H1 (cell line): ENCODE data around the gene ZNF223. TPM values are rescaled to one million over a fixed set of nuclear protein-coding genes. Genes with fewer than 3 reads are reported as not detected.

Experiments used
- CTCF ChIA-PET: fragments of 300-600 bp; sonication (Branson Sonifier 250); formaldehyde crosslinking; loops from one replicate; lab custom pipeline; 2021; ENCODE audit not compliant: partially characterized antibody; lab: Charles Lee
- POLR2A ChIA-PET: fragments of 300-600 bp; sonication (Branson Sonifier 250); formaldehyde crosslinking; loops from one replicate; lab custom pipeline; 2021; ENCODE audit warnings: inconsistent platforms; ENCODE audit not compliant: partially characterized antibody; lab: Charles Lee
- DNase-seq, 2 experiments: peaks; one replicate each; pipeline versions ENCODE4 v3.0.0 to v3.0.0-alpha.2; 2010 to 2022; ENCODE audit warnings: low spot score in 2 of 2, low read depth in 1 of 2, mixed read lengths in 1 of 2
- FAIRE-seq: peaks from 2 replicates; lab custom pipeline; 2011; peaks lifted over from hg19 to GRCh38; lab: Jason Lieb, UNC
- H2AFZ ChIP-seq: 2 replicates; pipeline ENCODE4 v1.8.1; 2012; ENCODE audit warnings: low read length, inconsistent platforms
- H2AK5ac ChIP-seq: 2 replicates; pipeline ENCODE4 v1.6.1; 2013; ENCODE audit warnings: low read depth, low read length
- H2BK120ac ChIP-seq: replicated peaks from 2 replicates; pipeline ENCODE3; 2013; ENCODE audit warnings: low read depth, low read length, inconsistent platforms
- H2BK12ac ChIP-seq: 2 replicates; pipeline ENCODE4 v1.6.1; 2013; ENCODE audit warnings: low read depth, low read length
- H2BK15ac ChIP-seq: 2 replicates; pipeline ENCODE4 v1.6.1; 2013; ENCODE audit warnings: low read length
- H2BK20ac ChIP-seq: 2 replicates; pipeline ENCODE4 v1.6.1; 2013; ENCODE audit warnings: low read length
- H2BK5ac ChIP-seq: 2 replicates; pipeline ENCODE4 v1.6.1; 2013; ENCODE audit warnings: low read depth, low read length
- H3K14ac ChIP-seq: 2 replicates; pipeline ENCODE4 v1.6.1; 2013; ENCODE audit warnings: inconsistent platforms; ENCODE audit not compliant: insufficient read length
- H3K18ac ChIP-seq: 2 replicates; pipeline ENCODE4 v1.6.1; 2013; ENCODE audit warnings: low read length; ENCODE audit errors: extremely low read depth
- H3K23ac ChIP-seq: 2 replicates; pipeline ENCODE4 v1.6.1; 2013; ENCODE audit warnings: inconsistent platforms; ENCODE audit not compliant: insufficient read length
- H3K23me2 ChIP-seq: 2 replicates; pipeline ENCODE4 v1.6.1; 2013; ENCODE audit warnings: low read depth, low read length
- H3K27ac ChIP-seq: 2 replicates; pipeline ENCODE4 v1.6.1; 2011; ENCODE audit warnings: low read depth, low read length, inconsistent platforms
- H3K27me3 ChIP-seq, 4 experiments: replicated peaks in 1 of 4; 1 replicate in 1 of 4; 2 replicates in 3 of 4; pipeline versions ENCODE4 v1.6.1 to v1.8.1; 2011 to 2013; ENCODE audit warnings: low read length in 3 of 4, mild to moderate bottlenecking in 3 of 4, inconsistent platforms in 2 of 4, mixed read lengths in 2 of 4, moderate library complexity in 1 of 4; ENCODE audit not compliant: control insufficient read depth in 3 of 4, insufficient read depth in 3 of 4; ENCODE audit errors: extremely low read depth in 1 of 4
- H3K36me3 ChIP-seq, 4 experiments: 2 replicates each; pipeline versions ENCODE4 v1.6.1 to v1.8.1; 2011 to 2013; ENCODE audit warnings: mild to moderate bottlenecking in 4 of 4, low read length in 3 of 4, moderate library complexity in 2 of 4, control low read depth in 1 of 4, inconsistent platforms in 1 of 4; ENCODE audit not compliant: insufficient read depth in 4 of 4, control insufficient read depth in 2 of 4
- H3K4ac ChIP-seq: replicated peaks from 2 replicates; pipeline ENCODE3; 2013; ENCODE audit warnings: low read length, low read depth, mixed read lengths, inconsistent platforms; ENCODE audit not compliant: insufficient read length
- H3K4me1 ChIP-seq, 4 experiments: replicated peaks in 1 of 4; 1 replicate in 1 of 4; 2 replicates in 3 of 4; pipeline versions ENCODE4 v1.6.1 to v1.8.1; 2011 to 2013; ENCODE audit warnings: low read length in 3 of 4, inconsistent platforms in 2 of 4, mixed read lengths in 1 of 4; ENCODE audit not compliant: insufficient read depth in 4 of 4, control insufficient read depth in 3 of 4
- H3K4me2 ChIP-seq, 2 experiments: 2 replicates each; pipeline versions ENCODE4 v1.6.1 to v1.8.1; 2011 to 2013; ENCODE audit warnings: low read depth in 2 of 2, low read length in 2 of 2, control low read depth in 1 of 2, inconsistent platforms in 1 of 2, mild to moderate bottlenecking in 1 of 2; ENCODE audit not compliant: insufficient read depth in 1 of 2
- H3K4me3 ChIP-seq, 4 experiments: fragments of 200-600, 300-600 bp in 1 of 4; sonication (generic), shearing (Covaris generic), sonication (Bioruptor Twin) in 1 of 4; 2 replicates each; pipeline versions ENCODE4 v1.5.1 to v1.8.1; 2011 to 2016; ENCODE audit warnings: low read length in 4 of 4, low read depth in 3 of 4, control low read depth in 2 of 4, inconsistent platforms in 2 of 4, mild to moderate bottlenecking in 2 of 4, mixed read lengths in 1 of 4, moderate library complexity in 1 of 4; ENCODE audit not compliant: insufficient read depth in 2 of 4; ENCODE audit errors: extremely low read depth in 1 of 4
- H3K56ac ChIP-seq: replicated peaks from 2 replicates; pipeline ENCODE3; 2013; ENCODE audit warnings: low read depth, mild to moderate bottlenecking, mixed read lengths, low read length, inconsistent platforms; ENCODE audit not compliant: insufficient read length
- H3K79me1 ChIP-seq: 2 replicates; pipeline ENCODE4 v1.6.1; 2013; ENCODE audit warnings: low read depth, low read length, control low read depth
- H3K79me2 ChIP-seq, 2 experiments: 2 replicates each; pipeline versions ENCODE4 v1.6.1 to v1.8.1; 2012 to 2013; ENCODE audit warnings: low read length in 2 of 2, mild to moderate bottlenecking in 2 of 2, inconsistent platforms in 1 of 2; ENCODE audit not compliant: insufficient read depth in 2 of 2, control insufficient read depth in 1 of 2
- H3K9ac ChIP-seq, 4 experiments: replicated peaks in 1 of 4; 1 replicate in 1 of 4; 2 replicates in 3 of 4; pipeline versions ENCODE4 v1.6.1 to v1.8.1; 2011 to 2013; ENCODE audit warnings: low read depth in 3 of 4, low read length in 3 of 4, control low read depth in 2 of 4, mild to moderate bottlenecking in 2 of 4, moderate library complexity in 2 of 4, inconsistent platforms in 1 of 4; ENCODE audit errors: extremely low read depth in 1 of 4
- H3K9me3 ChIP-seq, 2 experiments: 2 replicates each; pipeline versions ENCODE4 v1.6.1 to v1.8.1; 2012 to 2013; ENCODE audit warnings: mild to moderate bottlenecking in 2 of 2, moderate library complexity in 2 of 2, control low read depth in 1 of 2, inconsistent platforms in 1 of 2, low read depth in 1 of 2, low read length in 1 of 2, mixed read lengths in 1 of 2; ENCODE audit not compliant: insufficient read depth in 2 of 2
- H4K20me1 ChIP-seq, 2 experiments: replicated peaks in 1 of 2; 2 replicates each; pipeline versions ENCODE3 to v1.8.1; 2011 to 2013; ENCODE audit warnings: inconsistent platforms in 2 of 2, low read length in 2 of 2, mild to moderate bottlenecking in 1 of 2; ENCODE audit not compliant: insufficient read depth in 2 of 2, control insufficient read depth in 1 of 2
- H4K5ac ChIP-seq: 2 replicates; pipeline ENCODE4 v1.6.1; 2013; ENCODE audit warnings: low read length, low read depth, mixed read lengths, inconsistent platforms; ENCODE audit not compliant: insufficient read length
- H4K8ac ChIP-seq: 2 replicates; pipeline ENCODE4 v1.8.0; 2013; ENCODE audit warnings: mild to moderate bottlenecking, moderate library complexity, low read length, inconsistent platforms; ENCODE audit not compliant: insufficient read depth; ENCODE audit errors: extremely low read depth
- H4K91ac ChIP-seq: replicated peaks from 2 replicates; pipeline ENCODE3; 2013; ENCODE audit warnings: low read length, mixed read lengths, inconsistent platforms; ENCODE audit not compliant: insufficient read length
- CTCF ChIP-seq, 3 experiments: IDR thresholded peaks; 1 replicate in 2 of 3; 2 replicates in 1 of 3; pipeline versions ENCODE4 v1.5.1 to v1.6.1; 2011; ENCODE audit warnings: low read length in 3 of 3, mild to moderate bottlenecking in 3 of 3, inconsistent platforms in 2 of 3, low read depth in 1 of 3, moderate library complexity in 1 of 3; ENCODE audit not compliant: insufficient read depth in 1 of 3; ENCODE audit errors: control extremely low read depth in 1 of 3
- KDM1A ChIP-seq: fragments of 200-600, 300-600 bp; sonication (generic); IDR thresholded peaks from 2 replicates; pipeline ENCODE4 v1.7.1; 2016; ENCODE audit warnings: mild to moderate bottlenecking, low read length, borderline replicate concordance
- MAX ChIP-seq: IDR thresholded peaks from 2 replicates; pipeline ENCODE4 v1.6.1; 2012; ENCODE audit warnings: inconsistent platforms
- NRF1 ChIP-seq: IDR thresholded peaks from 2 replicates; pipeline ENCODE4 v1.6.1; 2011; ENCODE audit warnings: mild to moderate bottlenecking, low read depth, low read length, improper control_type of control experiment
- POLR2A ChIP-seq, 2 experiments: IDR thresholded peaks; 1 replicate in 1 of 2; 2 replicates in 1 of 2; pipeline ENCODE4 v1.6.1; 2011; ENCODE audit warnings: low read depth in 2 of 2, low read length in 2 of 2, mild to moderate bottlenecking in 2 of 2; ENCODE audit errors: control extremely low read depth in 1 of 2
- POU5F1 ChIP-seq: IDR thresholded peaks from 2 replicates; pipeline ENCODE4 v1.6.1; 2011; ENCODE audit warnings: low read depth, mild to moderate bottlenecking, low read length, moderate library complexity
- SIX5 ChIP-seq: IDR thresholded peaks from 2 replicates; pipeline ENCODE4 v1.6.1; 2011; ENCODE audit warnings: mild to moderate bottlenecking, low read depth, low read length
- SUZ12 ChIP-seq: fragments of 200-600 bp; sonication (generic); IDR thresholded peaks from 2 replicates; pipeline ENCODE4 v1.6.1; 2012; ENCODE audit warnings: mild to moderate bottlenecking, inconsistent platforms, low read length, moderate library complexity, mixed read lengths
- TAF7 ChIP-seq: optimal IDR thresholded peaks from 2 replicates; pipeline ENCODE3; 2011; ENCODE audit warnings: low read depth, mild to moderate bottlenecking, inconsistent platforms, low read length, moderate library complexity, borderline replicate concordance
- WGBS, 2 experiments: shearing (Covaris generic) in 1 of 2; methylation state at CpG; one replicate each; pipeline versions ENCODE4 v1.1.6 to v1.1.7; 2013 to 2015; ENCODE audit warnings: low lambda C conversion rate in 2 of 2, mixed read lengths in 2 of 2, inconsistent platforms in 1 of 2, low coverage in 1 of 2, missing lambda C conversion rate in 1 of 2; ENCODE audit not compliant: insufficient replicate concordance in 2 of 2, insufficient coverage in 1 of 2, insufficient read length in 1 of 2; ENCODE audit errors: extremely low coverage in 1 of 2, missing lambda C conversion rate in 1 of 2; 5-methylcytosine and 5-hydroxymethylcytosine counted together
- polyA plus RNA-seq, 7 experiments: library from polyadenylated mRNA; depleted of rRNA in 3 of 7; stranded (reverse) in 5 of 7; unstranded in 2 of 7; fragments of >200 nt in 5 of 7; fragments of 200-250 nt in 2 of 7; gene quantifications; 1 replicate in 5 of 7; 2 replicates in 1 of 7; 4 replicates in 1 of 7; pipeline versions ENCODE4 v1.2.1 to v1.2.3, GENCODE V29; 2011 to 2013; ENCODE audit warnings: missing spikeins in 2 of 7, mixed read lengths in 2 of 7
- total RNA-seq: library from RNA; stranded (reverse); fragmentation: NEBNext Ultra II Directional; extraction: Animal tissue kit (Norgen Biotek cat#: 25700); gene quantifications from 2 replicates; pipeline ENCODE4 v1.2.1, GENCODE V29; 2021

ZNF223 gene
- total and polyA plus RNA-seq, 2 of the 8 experiments (the other 6 are each of a cell fraction or from before 2014, with no cell fraction given) = 1.7 to 4.3 TPM

- Histone ChIP-seq H3K23me2 (peaks cover 4% of the 10 kb centered on the region; the same call in 1 of the 2 replicates), H2BK12ac (no peak within 1 kb of the TSS; the same call in 1 of the 2 replicates), H2BK15ac (no peak within 1 kb of the TSS), H3K18ac (no peak within 1 kb of the TSS), H4K91ac (no peak within 1 kb of the TSS), H3K4ac (peak within 1 kb of the TSS; percentile 32), H2BK5ac (no peak within 1 kb of the TSS), H4K5ac (peak within 1 kb of the TSS; percentile 20), H3K4me1 (no peaks in the 10 kb centered on the region), H2AK5ac (no peak within 1 kb of the TSS), H2AFZ (peak within 1 kb of the TSS; percentile 100), H3K36me3 (peaks cover 3 to 32% (median 21%) of the 10 kb centered on the region in 4 experiments; a peak in 6 of 8 replicates), H4K8ac (no peak within 1 kb of the TSS), H3K9me3 (peaks cover 0 to 2% of the 10 kb centered on the region in 2 experiments; a peak in 2 of 4 replicates), H3K79me2 (peaks cover 0 to 4% of the 10 kb centered on the region in 2 experiments; a peak in 2 of 4 replicates), H3K9ac (peak within 1 kb of the TSS; percentile 31 to 80 (median 42)), H2BK120ac (no peak within 1 kb of the TSS), H3K4me3 (peak within 1 kb of the TSS; percentile 71 to 95 (median 84)), H3K4me2 (peak within 1 kb of the TSS; percentile 76 to 86), H3K23ac (no peak within 1 kb of the TSS), H3K27me3 (no peaks in the 10 kb centered on the region), H4K20me1 (no peaks in the 10 kb centered on the region), H3K27ac (no peak within 1 kb of the TSS), H3K79me1 (peaks cover 4% of the 10 kb centered on the region), H2BK20ac (no peak within 1 kb of the TSS), H3K56ac (no peak within 1 kb of the TSS), H3K14ac (no peak within 1 kb of the TSS)
- ChIA-PET CTCF (no interaction called here), POLR2A (interaction anchor here (0.6 to 2.1 kb wide), 2 partner anchors 26 to 122 kb away, joined by 4 to 11 read pairs; partner anchors contain the start of gene ZNF223)
- DNase-seq (peak; percentile 25 to 75), FAIRE-seq (peak; percentile 45)
- 3% methylated on average over 36 of the region's 37 CpGs; no CpG with 5 or more reads in 1 of the 2 experiments for WGBS, 2 experiments
- TF ChIP-seq MAX (0 out of 2 replicates have a peak, but pooled peaks have one; percentile 15), SIX5 (peak; percentile 59), POU5F1 (no peak), NRF1 (no peak), KDM1A (no peak), POLR2A (IDR thresholded peaks at IDR 0.05; ENCODE audit: control extremely low read depth in 1 of 2, low read depth in 2 of 2, low read length in 2 of 2) (peak in 1 of 2 experiments; percentile 67; a peak in 2 of 3 replicates), SUZ12 (no peak), CTCF (IDR thresholded peaks at IDR 0.05; ENCODE audit: control extremely low read depth in 1 of 3, insufficient read depth in 1 of 3, low read depth in 1 of 3, low read length in 3 of 3) (no peak), TAF7 (no peak)
These were observed 26.5 kb upstream of the ZNF223 start, which contains the start of gene ZNF222 for GRCh38 chr19:44025217-44025936. ZNF222 (plus strand) TSS chr19:44025379; CDS start chr19:44025437, 58 bp downstream.
